ENCODE measurements around the gene CTSO.

The CTSO gene, protein sequence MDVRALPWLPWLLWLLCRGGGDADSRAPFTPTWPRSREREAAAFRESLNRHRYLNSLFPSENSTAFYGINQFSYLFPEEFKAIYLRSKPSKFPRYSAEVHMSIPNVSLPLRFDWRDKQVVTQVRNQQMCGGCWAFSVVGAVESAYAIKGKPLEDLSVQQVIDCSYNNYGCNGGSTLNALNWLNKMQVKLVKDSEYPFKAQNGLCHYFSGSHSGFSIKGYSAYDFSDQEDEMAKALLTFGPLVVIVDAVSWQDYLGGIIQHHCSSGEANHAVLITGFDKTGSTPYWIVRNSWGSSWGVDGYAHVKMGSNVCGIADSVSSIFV

DNA sequence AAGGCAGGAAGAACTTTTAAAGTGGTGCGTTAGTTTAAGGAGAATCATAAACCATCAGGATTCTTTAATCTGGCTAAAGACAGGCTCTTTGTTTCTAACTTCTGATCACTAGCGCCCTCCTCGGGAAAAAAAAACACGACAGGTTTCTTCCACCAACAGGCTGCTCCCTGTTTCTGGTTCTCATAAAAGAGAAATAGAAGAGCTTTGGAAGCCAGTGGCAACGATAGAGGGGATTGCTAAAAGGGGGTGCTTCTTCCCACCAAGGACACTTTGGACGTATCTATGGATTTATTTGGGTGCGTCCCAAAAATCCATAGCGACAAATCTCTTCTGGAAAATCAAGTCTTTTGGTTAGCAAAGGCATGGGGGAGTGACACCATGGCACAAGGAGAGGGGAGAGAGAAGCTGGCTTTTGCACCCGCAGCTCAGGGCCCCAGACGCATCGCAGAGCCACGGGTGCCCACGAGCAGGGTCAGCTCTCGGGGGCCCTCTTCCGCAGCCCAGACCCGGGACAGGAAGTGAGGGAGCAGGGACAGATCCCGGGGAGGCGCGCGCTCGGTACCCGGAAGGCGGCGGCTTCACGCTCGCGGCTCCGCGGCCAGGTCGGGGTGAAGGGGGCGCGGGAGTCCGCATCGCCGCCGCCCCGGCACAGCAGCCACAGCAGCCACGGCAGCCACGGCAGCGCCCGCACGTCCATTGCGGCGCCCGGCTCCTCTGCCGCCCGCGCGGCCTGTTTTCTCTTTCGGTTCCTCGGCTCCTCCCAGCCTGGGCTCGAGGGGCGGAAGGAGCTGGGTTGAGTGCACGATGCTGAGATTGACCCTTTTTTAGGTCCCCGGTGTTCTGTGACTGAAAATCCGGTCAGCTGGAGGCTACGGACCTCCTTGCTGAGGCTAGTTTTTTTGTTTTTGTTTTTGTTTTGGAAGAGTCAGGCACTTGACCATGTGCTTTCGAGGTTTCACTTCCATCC lies at the start of gene CTSO:
TSS of gene CTSO (minus strand) at position 716 of the 967 bp plus-strand sequence. CDS start at position 697, 19 bp downstream.
- H3K4me3 ChIP-seq = peak within 1 kb of the TSS; percentile 51 to 89 (median 72)
- peak within 1 kb of the TSS; percentile 94 to 100 (median 99) for H3K27ac ChIP-seq

DNA sequence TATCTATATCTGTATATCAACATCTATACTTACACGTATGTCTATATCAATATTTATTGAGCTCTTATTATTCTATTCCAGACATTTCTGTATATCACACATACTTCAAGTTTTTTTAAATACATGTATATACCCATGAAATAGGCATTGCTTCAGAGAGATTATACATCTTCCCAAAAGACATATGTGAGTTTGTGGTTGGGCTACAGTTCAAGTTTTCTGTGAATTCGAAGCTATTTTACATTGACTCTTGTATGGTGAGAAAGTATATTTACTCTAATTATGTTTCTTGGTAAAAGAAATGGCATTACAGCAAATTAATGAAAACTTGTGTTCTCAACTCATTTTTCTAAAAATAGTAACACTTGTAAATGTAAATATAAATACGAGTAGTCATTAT lies 46.8 kb upstream of the CTSO start:
- Histone ChIP-seq H3K27ac (no peak overlapping the region), H3K4me3 (no peak overlapping the region)

DNA sequence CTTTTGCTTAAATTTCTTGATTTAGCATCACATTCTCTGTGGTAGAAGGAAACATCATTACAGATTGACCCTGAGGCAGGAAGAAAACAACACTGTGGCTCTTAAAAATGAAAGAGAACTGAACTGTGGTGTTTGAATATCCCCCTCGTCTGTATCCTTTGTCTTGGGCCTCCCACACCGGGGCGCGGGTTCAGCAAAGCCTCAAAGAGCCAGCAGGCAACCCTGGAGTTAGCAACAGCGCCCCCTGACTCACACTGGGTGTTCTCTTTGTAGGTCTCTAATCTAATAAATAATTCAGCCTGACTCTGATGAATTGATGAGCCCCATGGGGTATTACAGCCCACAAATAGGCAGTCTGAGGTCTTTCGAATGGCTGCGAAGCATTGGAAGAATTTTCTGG lies 46.1 kb upstream of the CTSO start:
- H3K4me3 ChIP-seq = no peak overlapping the region
- no peak overlapping the region for H3K27ac ChIP-seq

DNA sequence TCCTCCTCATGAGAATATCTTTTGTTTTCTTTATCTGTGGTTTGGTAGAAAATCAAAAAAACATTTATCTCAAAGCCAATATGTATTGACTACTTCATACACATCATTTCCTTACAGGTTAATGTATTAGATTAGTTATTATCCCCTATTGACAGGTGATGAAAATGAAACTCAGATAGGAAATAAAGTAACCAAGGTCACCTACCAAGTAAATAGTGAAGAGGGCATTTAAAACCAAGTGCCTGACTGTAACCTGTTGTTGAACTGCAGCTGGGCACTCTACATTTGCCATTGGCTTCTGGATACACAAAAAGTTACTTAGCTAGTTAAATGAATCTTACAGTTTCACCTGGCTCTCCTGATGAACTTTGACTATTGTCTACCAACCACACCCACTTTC lies 41.4 kb upstream of the CTSO start:
- Histone ChIP-seq H3K27ac (no peak overlapping the region), H3K4me3 (no peak overlapping the region)

DNA sequence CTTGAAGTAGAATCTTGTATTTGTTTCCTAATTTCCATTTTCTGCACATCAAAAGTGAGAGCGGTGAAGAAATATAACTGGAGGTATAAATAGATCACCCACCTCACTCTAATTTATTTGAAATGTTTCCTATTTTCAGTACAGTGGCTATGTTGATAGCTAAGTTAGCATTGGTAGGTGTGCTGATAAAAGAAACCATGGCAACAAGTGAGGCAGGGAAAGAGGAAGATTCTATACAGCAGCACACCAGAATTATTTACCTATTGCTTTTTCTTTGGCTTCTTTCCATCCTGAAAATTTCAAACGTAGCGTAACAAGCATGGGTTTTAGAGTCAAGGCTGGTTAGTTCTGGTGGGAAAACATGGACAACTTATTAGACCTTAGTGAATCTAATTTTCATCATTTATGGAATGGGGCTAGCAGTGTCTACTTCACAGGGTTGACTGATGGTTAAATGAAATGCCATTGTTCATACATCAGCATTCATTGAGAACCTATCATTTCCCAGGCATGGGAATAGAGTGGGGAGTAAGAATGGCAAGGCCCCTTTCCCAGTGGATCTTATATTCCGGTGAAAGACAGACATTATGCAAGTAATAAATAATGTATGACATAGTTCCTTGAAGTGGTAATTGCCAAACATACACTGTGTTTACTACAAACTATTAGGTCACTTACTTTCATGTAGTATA lies 30.6 kb upstream of the CTSO start:
- Histone ChIP-seq H3K4me3 (no peak overlapping the region), H3K27ac (no peak overlapping the region)

DNA sequence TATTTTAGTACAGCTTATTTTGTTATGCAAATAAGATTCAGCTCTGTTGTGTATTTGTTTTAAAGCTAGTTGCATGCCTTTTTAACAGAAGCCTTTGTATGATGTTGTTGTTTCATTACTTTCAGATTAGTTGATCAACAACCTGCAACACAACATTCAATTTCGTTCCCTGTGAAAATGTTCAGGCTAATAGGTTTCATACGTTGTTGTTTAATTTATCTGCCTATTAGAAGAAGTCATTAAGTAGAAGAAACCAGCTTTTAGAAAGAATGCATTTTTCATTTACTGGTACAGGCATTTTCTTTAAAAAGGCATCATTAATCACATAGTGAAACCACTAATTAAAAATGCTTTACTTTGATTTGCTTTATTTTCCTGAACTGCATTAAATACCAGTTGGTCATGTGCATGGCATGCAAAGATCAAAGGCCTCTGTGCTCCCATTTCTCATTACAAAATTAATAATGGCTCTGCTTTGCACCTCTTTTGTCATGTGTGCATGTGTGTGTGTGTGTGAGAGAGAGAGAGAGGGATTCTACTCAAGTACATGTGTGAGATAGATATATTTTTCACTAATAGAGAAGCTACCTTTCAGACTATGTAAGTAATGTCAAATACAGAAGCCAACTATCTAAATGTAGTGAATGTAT lies 29.2 kb upstream of the CTSO start:
- H3K27ac ChIP-seq = no peak overlapping the region
- no peak overlapping the region for H3K4me3 ChIP-seq

DNA sequence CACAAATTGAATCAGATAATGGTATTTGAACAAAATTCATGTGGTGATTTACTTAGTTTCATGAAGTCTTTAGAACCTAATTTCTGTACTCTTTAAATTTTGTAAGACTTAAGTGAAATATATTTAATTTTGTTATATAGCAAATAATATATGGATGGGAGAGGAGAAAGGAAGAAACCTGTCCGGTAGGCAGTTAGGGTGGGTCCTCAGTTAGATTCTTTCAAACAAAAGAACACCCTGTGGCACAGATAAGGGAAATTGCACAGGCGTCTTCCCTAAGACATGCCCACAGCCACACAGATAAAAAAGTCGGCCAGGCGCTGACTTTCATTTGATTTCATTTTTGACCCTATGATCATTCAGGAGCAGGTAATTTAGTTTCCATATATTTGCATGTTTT lies 25.1 kb upstream of the CTSO start:
- Histone ChIP-seq H3K4me3 (no peak overlapping the region), H3K27ac (no peak overlapping the region)

DNA sequence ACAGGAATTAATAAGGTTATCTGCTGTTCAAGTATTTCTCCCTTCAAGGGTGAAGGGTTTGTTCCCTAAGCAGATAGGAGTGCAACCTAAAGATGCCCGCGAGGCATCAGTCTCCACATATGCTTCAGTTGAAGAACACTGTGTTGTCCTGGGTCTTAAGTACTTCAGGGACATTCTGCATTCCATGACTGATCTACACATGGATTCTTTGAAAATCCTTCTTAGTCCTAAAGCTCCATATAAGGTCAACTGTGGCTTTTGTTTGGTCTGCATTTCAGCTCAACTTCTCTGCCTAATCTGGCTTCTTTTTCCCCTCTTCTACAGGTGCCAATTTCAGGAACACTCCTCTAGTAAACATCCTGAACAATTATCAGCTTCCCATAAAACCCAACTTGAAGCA lies 21.8 kb upstream of the CTSO start:
- H3K27ac ChIP-seq = no peak overlapping the region
- no peak overlapping the region for H3K4me3 ChIP-seq

DNA sequence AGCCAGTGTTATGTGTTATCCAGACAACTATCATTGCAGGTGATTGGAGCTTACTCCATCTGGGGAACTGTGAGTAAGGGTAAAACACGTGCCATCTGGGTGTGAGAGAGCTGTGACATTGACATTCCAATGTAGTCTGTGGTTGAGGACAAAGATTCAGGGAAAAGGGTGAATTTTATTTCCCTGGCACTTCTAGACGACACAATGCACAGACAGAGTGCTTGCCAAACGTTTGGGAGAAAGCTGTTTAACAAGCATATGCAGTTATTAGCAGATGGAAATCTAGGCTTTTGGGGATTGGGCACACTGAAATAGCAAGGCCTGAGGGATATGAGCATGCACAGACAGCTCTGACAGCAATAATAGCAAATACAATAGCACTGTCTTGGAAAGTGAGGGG lies 21.3 kb upstream of the CTSO start:
- no peak overlapping the region for H3K27ac ChIP-seq

DNA sequence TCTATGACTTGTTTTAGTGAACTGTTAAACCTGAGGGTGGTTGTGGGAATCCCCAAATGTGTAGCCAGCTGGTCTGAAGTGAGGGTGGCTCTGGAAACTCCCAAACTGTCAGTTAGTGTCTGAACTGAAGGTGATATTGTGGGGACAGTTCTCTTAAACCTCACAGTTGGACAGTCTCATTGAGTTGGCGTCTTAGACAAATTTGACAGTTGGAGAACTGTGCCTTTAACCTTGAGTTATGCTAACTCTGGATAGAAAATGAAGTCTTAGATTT lies 20.7 kb upstream of the CTSO start:
- no peak overlapping the region for H3K4me3 ChIP-seq
- no peak overlapping the region for H3K27ac ChIP-seq

More for the DNA sequence above, 21.3 kb upstream of the CTSO start:
- H3K4me3 ChIP-seq = no peak overlapping the region

DNA sequence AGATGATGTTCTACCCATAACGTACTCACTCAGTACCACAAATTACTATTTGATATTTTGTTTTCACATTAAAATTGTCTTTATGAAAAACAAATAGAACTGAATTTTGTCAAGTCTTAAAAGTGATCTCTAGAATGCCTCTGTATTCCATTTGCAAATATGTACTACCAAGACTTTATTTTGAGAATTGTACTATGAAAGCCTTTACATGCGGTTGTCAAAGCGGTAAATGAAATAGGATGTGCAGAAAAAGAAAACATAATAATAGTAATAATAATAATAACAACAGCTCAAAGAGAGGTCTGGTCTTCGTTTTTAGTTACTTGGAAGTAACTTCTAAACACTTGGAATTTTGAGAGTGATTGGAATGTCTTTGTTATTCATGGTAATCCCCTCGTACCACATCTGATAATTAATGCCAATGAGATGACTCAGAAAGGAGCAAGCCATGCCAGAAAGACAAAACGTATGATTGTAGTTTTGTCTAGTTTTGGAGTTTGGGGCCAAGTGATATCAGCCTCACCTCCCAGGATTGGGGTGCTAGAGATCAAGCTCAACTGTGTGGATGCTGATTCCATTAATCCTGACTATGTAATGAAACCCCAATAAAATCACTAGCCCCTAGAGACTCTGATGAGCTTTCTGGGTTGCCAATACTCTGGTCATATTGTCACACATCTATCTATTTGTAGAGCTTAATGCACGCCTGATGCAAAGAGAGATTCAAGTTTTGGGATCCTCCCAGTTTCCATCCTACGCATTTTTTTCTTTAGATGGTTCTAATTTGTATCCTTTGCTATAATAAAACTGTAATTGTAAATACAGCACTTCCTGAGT lies 20.2 kb upstream of the CTSO start:
- Histone ChIP-seq H3K27ac (no peak overlapping the region), H3K4me3 (no peak overlapping the region)

DNA sequence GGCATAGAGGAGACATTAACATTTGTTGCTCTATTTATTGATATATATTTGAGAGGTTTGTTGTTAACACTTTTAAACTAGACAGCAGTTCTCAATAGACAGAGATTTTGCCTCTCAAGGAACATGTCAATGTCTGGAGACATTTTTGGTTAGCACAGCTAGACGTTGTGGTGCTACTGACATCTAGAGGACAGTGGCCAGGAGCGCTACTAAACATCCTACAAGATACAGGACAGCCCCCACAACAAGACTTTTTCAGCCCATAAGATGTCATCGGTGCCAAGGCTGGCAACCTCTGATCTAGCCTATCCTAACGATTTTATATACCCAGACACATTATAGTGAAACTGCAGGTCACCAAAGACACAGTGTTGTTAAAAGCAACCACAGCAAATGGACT lies 18.4 kb upstream of the CTSO start:
- H3K27ac ChIP-seq = no peak overlapping the region
- no peak overlapping the region for H3K4me3 ChIP-seq

DNA sequence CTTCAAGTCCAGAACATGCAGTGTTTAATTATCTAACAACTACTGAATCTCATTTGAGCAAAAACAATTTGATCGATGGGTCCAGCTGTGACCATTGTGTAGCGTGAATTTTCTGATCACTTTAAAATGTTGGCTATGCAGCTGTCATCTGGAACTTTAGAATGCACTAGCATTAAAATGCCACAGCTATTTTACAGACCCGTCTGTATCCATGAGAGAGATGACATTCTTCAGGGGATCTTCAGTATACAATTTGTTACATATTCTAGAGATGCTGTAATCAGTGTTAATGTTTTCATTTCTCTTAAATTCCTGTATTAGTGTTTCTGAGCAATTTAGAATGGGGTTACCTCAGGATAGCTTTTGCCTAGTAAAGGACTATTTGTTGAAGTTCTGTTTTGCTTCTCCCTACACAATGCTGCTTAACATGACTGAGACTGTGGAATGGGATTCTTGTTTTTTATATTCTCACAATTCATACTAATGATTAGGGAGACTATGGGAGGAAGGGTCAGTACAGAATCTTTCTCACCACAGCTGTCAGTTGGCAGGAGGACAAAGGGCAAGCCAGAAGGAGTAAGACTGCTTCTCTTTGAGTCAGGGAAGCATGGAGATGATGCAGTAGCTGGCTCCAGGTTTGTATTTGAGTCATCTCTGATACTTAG lies 13.2 kb upstream of the CTSO start:
- Histone ChIP-seq H3K4me3 (no peak overlapping the region), H3K27ac (no peak overlapping the region)

DNA sequence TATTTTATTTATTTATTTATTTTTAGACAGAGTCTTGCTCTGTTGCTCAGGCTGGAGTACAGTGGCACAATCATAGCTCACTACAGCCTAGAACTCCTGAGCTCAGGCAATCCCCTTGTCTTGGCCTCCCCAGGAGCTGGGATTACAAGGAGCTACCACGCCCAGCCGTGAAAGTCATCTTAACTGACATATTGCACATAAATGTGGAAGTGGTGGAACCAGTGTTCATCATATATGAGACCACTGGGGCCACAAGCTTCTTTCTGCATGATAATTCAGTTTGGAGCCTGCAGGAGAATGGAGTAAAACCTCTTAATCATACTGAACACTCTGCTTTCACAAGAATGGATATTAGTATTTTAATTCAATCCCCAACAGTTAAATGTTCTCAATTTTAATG lies 12.5 kb upstream of the CTSO start:
- no peak overlapping the region for H3K27ac ChIP-seq
- no peak overlapping the region for H3K4me3 ChIP-seq

DNA sequence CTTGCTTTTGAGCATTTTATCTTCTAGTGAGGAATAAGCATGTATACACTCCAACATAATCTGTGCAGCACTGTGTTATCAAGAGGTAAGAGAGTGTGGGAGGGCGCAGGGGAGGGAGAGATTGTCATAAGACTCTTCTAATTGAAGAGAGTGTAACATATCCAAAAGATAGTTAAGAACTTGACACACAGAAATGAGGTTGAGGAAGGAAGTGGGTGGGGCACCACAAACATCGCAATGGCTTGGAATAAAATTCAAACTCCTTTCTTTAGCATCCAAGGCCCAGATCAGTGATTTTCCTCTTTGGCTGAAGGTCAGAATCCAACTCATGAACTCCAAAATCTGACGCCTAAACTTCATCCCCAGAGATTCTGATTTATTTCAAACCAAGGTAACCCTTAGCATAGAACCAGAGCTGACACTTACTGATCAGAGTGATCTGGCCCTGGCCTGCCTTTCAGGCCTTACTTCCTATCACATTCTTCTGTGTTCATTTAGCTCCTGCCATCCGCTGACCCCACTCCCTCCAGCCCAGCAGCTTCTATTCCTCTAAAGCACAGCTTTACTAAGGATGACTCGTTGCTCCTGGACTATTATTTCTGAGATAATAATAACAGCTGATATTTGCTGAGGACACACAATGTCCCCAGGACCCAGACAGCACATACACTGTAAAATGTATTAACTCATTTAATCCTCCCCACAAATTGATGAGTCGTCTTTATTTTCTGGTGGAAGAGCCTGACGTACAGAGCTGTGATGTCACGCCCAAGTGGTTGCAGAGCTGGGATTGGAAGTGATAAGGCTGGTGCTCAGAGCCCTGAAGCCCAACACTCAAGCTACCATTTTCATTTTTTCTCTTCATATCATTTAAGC lies 10.6 kb upstream of the CTSO start:
- H3K27ac ChIP-seq = peak overlapping the region in 3 of 21 experiments; percentile 4 to 50 (median 6)
- H3K4me3 ChIP-seq = no peak overlapping the region

DNA sequence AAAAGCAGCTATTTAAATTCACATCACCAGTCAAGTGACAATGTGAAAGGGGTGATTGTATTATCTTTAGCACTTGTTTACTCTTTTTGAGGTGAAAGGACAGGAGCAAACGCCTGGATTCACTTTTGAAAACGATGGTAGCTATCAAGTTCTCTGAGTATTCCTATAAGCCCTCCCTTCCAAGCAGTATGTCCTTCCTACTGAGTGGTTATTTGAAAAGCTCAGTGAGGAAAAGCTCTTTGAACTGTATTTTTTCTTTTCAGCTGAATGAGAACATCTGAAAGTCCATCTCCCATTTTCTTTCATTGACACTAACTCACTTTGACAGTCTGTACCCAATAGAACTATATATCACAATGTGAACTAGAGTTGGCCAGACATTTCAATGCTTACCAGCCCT lies 9.1 kb upstream of the CTSO start:
- no peak overlapping the region for H3K4me3 ChIP-seq
- H3K27ac ChIP-seq = peak overlapping the region in 1 of 21 experiments; percentile 13

DNA sequence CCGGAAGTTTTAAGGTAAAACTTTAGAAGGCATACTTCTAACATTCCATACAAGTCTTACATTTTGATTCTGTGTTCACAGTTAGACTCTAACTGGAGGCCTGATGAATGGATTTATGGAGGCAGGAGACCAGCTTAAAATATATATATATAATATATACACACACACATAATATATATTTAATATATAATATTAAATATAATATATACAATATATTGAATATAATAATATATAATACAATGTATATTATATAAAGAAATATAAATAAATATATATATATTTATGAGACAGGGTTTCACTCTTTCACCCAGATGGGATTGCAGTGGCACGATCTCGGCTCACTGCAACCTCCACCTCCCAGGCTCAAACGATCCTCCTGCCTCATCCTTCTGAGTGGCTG lies 7.9 kb upstream of the CTSO start:
- H3K27ac ChIP-seq = no peak overlapping the region
- no peak overlapping the region for H3K4me3 ChIP-seq

DNA sequence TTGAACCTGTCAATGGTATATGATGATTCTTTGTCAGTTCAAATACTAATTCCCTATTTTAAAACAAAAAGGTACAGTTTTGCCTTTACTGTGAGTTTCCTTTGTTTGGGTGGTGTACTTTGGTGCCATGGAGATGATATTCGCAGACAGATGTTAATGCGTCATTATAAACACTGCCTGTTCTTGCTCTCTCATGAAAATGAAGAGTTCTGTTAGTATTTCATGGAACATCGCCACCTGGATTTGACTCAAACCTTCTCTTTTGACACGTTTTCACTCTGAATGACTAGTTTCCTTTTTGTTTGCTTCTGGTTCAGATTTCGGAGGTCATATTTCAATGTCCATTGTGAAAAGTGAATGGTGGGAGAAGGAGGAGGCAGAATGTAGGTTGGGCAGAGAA lies 6.9 kb upstream of the CTSO start:
- H3K27ac ChIP-seq = peak overlapping the region in 3 of 21 experiments; percentile 23 to 71 (median 70)
- no peak overlapping the region for H3K4me3 ChIP-seq
